SK-N-SH (cell line): ENCODE results near the gene ZNF217. TPM values are rescaled to one million over a fixed set of nuclear protein-coding genes. Genes with fewer than 3 reads are reported as not detected.
"Not testable (repeated sequence)": the region's sequence is repeated elsewhere in the genome, so short reads cannot be mapped to it uniquely, and the experiment has no call there.

Experiments used
- CTCF ChIA-PET: fragments of 300-600, 350-600 bp; formaldehyde crosslinking; extraction: SDS; loops from one replicate; lab custom pipeline; 2021; lab: Yijun Ruan, JAX
- POLR2A ChIA-PET: fragments of 350-600 bp; sonication (Branson Sonifier 250); formaldehyde crosslinking; extraction: SDS; loops from one replicate; lab custom pipeline; 2020; ENCODE audit warnings: antibody characterized with exemption, inconsistent platforms; lab: Yijun Ruan, JAX
- DNase-seq: peaks from one replicate; pipeline ENCODE4 v3.0.0; 2012
- H2AFZ ChIP-seq: fragments of 200-600 bp; sonication (generic); 2 replicates; pipeline ENCODE4 v1.8.1; 2016; ENCODE audit warnings: antibody characterized with exemption, mild to moderate bottlenecking, low read depth
- H3F3A ChIP-seq: fragments of 200-600 bp; sonication (generic); replicated peaks from 2 replicates; pipeline ENCODE3; 2016; ENCODE audit warnings: antibody characterized with exemption, mild to moderate bottlenecking; ENCODE audit not compliant: insufficient read depth
- H3K27ac ChIP-seq, 2 experiments: fragments of 200-500 bp in 1 of 2; fragments of 200-600 bp in 1 of 2; sonication (Bioruptor generic) in 1 of 2; sonication (generic), shearing (Covaris generic) in 1 of 2; 2 replicates each; pipeline versions ENCODE4 v1.5.1 to v1.6.1; 2014 to 2016; ENCODE audit warnings: low read depth in 2 of 2, inconsistent platforms in 1 of 2, low read length in 1 of 2, mild to moderate bottlenecking in 1 of 2, mixed read lengths in 1 of 2
- H3K27me3 ChIP-seq: fragments of 200-600 bp; sonication (generic), shearing (Covaris generic); 2 replicates; pipeline ENCODE4 v1.6.1; 2016; ENCODE audit warnings: mixed run types; ENCODE audit not compliant: insufficient read depth
- H3K36me3 ChIP-seq, 2 experiments: fragments of 200-500 bp in 1 of 2; fragments of 200-600 bp in 1 of 2; sonication (Bioruptor generic) in 1 of 2; sonication (generic) in 1 of 2; replicated peaks in 1 of 2; 2 replicates each; pipeline versions ENCODE3 to v1.5.1; 2014 to 2016; ENCODE audit warnings: low read length in 1 of 2, mild to moderate bottlenecking in 1 of 2; ENCODE audit not compliant: insufficient read depth in 2 of 2, control insufficient read depth in 1 of 2
- H3K4me1 ChIP-seq, 2 experiments: fragments of 200-500 bp in 1 of 2; fragments of 200-600 bp in 1 of 2; sonication (Bioruptor generic) in 1 of 2; sonication (generic), shearing (Covaris generic) in 1 of 2; 2 replicates each; pipeline versions ENCODE4 v1.5.1 to v1.6.1; 2014 to 2016; ENCODE audit warnings: low read depth in 1 of 2, low read length in 1 of 2, mixed run types in 1 of 2; ENCODE audit not compliant: insufficient read depth in 2 of 2, control insufficient read depth in 1 of 2
- H3K4me2 ChIP-seq: fragments of 200-600 bp; sonication (generic), shearing (Covaris generic); 2 replicates; pipeline ENCODE4 v1.6.1; 2017; ENCODE audit warnings: mixed run types
- H3K4me3 ChIP-seq, 2 experiments: fragments of 200-500 bp in 1 of 2; fragments of 200-600 bp in 1 of 2; sonication (Bioruptor generic) in 1 of 2; sonication (generic), shearing (Covaris generic) in 1 of 2; 2 replicates each; pipeline versions ENCODE4 v1.5.1 to v1.8.1; 2014 to 2016; ENCODE audit warnings: low read depth in 2 of 2, inconsistent platforms in 1 of 2, low read length in 1 of 2, mild to moderate bottlenecking in 1 of 2, mixed read lengths in 1 of 2, moderate library complexity in 1 of 2
- H3K79me2 ChIP-seq: fragments of 200-600 bp; sonication (generic); 2 replicates; pipeline ENCODE4 v1.8.1; 2017; ENCODE audit warnings: mild to moderate bottlenecking; ENCODE audit not compliant: insufficient read depth
- H3K9ac ChIP-seq: fragments of 200-600 bp; sonication (generic); 2 replicates; pipeline ENCODE4 v1.6.1; 2017; ENCODE audit warnings: mixed run types
- H3K9me2 ChIP-seq: fragments of 200-600 bp; sonication (generic); 2 replicates; pipeline ENCODE4 v1.6.1; 2017; ENCODE audit warnings: mixed run types
- H3K9me3 ChIP-seq: fragments of 200-600 bp; sonication (generic); 2 replicates; pipeline ENCODE4 v1.6.1; 2017; ENCODE audit warnings: mixed run types, mild to moderate bottlenecking, moderate library complexity
- H4K20me1 ChIP-seq: fragments of 200-600 bp; sonication (generic); 2 replicates; pipeline ENCODE4 v1.6.1; 2017; ENCODE audit warnings: mild to moderate bottlenecking, mixed run types; ENCODE audit not compliant: insufficient read depth
- FOXM1 ChIP-seq: IDR thresholded peaks from 2 replicates; pipeline ENCODE4 v1.4.0; 2012; ENCODE audit warnings: low read depth, mild to moderate bottlenecking
- JUND ChIP-seq: IDR thresholded peaks from 2 replicates; pipeline ENCODE4 v1.4.0; 2012
- MEF2A ChIP-seq: IDR thresholded peaks from 2 replicates; pipeline ENCODE4 v1.4.0; 2012; ENCODE audit warnings: low read depth, borderline replicate concordance
- MXI1 ChIP-seq: IDR thresholded peaks from 2 replicates; pipeline ENCODE4 v1.6.1; 2012; ENCODE audit warnings: mild to moderate bottlenecking, low read depth, low read length, improper control_type of control experiment
- NRF1 ChIP-seq: IDR thresholded peaks from 2 replicates; pipeline ENCODE4 v1.6.1; 2012; ENCODE audit warnings: low read depth, mild to moderate bottlenecking, low read length
- RXRA ChIP-seq: IDR thresholded peaks from 2 replicates; pipeline ENCODE4 v1.4.0; 2012; ENCODE audit warnings: low read depth, mild to moderate bottlenecking, borderline replicate concordance
- SIN3A ChIP-seq: IDR thresholded peaks from 2 replicates; pipeline ENCODE4 v1.6.1; 2012; ENCODE audit warnings: low read depth, mild to moderate bottlenecking, low read length, moderate library complexity, borderline replicate concordance
- SMC3 ChIP-seq: IDR thresholded peaks from 2 replicates; pipeline ENCODE4 v1.6.1; 2012; ENCODE audit warnings: low read depth, low read length, improper control_type of control experiment
- WGBS: methylation state at CpG from one replicate; pipeline ENCODE4 v1.1.6; 2017; ENCODE audit warnings: low lambda C conversion rate; 5-methylcytosine and 5-hydroxymethylcytosine counted together
- polyA plus RNA-seq, 3 experiments: library from polyadenylated mRNA; depleted of rRNA; stranded (reverse); fragments of >200 nt; gene quantifications; 2 replicates each; pipeline ENCODE4 v1.2.3, GENCODE V29; 2012

Gene ZNF217
- polyA plus RNA-seq, 1 of the 3 experiments (the other 2 are of a cell fraction): 6.9 TPM

- Histone ChIP-seq H3K9ac (no peak overlapping the region), H3K4me1 (peaks cover 17 to 32% of the 10 kb centered on the region in 2 experiments), H3K79me2 (no peaks in the 10 kb centered on the region)
- TF ChIP-seq SMC3: no peak
- TF ChIP-seq MEF2A: no peak
- TF ChIP-seq NRF1: no peak
- TF ChIP-seq, all 33 proteins: peak for 0
- H3K27me3 ChIP-seq: no peaks in the 10 kb centered on the region
- no peak overlapping the region for H2AFZ ChIP-seq
- H3K36me3 ChIP-seq: no peaks in the 10 kb centered on the region
- WGBS: 93% methylated on average over 10 of the region's 10 CpGs
- H3K4me2 ChIP-seq: no peak overlapping the region
- no peaks in the 10 kb centered on the region for H4K20me1 ChIP-seq
- ChIA-PET POLR2A (no interaction called here), CTCF (no interaction called here)
- H3K9me3 ChIP-seq: no peaks in the 10 kb centered on the region
- H3K9me2 ChIP-seq: no peaks in the 10 kb centered on the region
- DNase-seq: no peak
- H3K27ac ChIP-seq: no peak overlapping the region
- H3K4me3 ChIP-seq: no peak overlapping the region
- peaks cover 43% of the 10 kb centered on the region for H3F3A ChIP-seq
Observed at GRCh38 chr20:53617791-53618489, 24.3 kb upstream of the ZNF217 start.

- peaks cover 4 to 18% of the 10 kb centered on the region in 2 experiments; a peak in 2 of 4 replicates for H3K4me1 ChIP-seq
- POLR2A ChIA-PET, H3K9me2 ChIP-seq, CTCF ChIA-PET, H4K20me1 ChIP-seq, H3K9ac ChIP-seq, H3K4me2 ChIP-seq, H3K4me3 ChIP-seq, H3K36me3 ChIP-seq, H3K27me3 ChIP-seq, H3K27ac ChIP-seq, H2AFZ ChIP-seq, H3K79me2 ChIP-seq, DNase-seq, H3K9me3 ChIP-seq: not testable (repeated sequence)
- peaks cover 32% of the 10 kb centered on the region for H3F3A ChIP-seq
- WGBS: 95% methylated on average over 6 of the region's 6 CpGs
Observed at GRCh38 chr20:53616489-53616888, 22.9 kb upstream of the ZNF217 start.

- Histone ChIP-seq H3K9ac (peak overlapping the region; percentile 39; the same call in 1 of the 2 replicates), H3K4me1 (peaks cover 7 to 22% of the 10 kb centered on the region in 2 experiments), H3K4me2 (no peak overlapping the region), H3K36me3 (no peaks in the 10 kb centered on the region), H2AFZ (peak overlapping the region; percentile 73), H3K4me3 (no peak overlapping the region), H3K27ac (peak overlapping the region; percentile 30 to 97; a peak in 3 of 4 replicates), H3K9me3 (no peaks in the 10 kb centered on the region), H3K27me3 (no peaks in the 10 kb centered on the region), H3K9me2 (no peaks in the 10 kb centered on the region), H4K20me1 (no peaks in the 10 kb centered on the region), H3K79me2 (no peaks in the 10 kb centered on the region), H3F3A (peaks cover 22% of the 10 kb centered on the region)
- ChIA-PET CTCF (interaction anchor here (0.8 to 2.4 kb wide), 3 partner anchors 141 to 302 kb away, joined by 3 to 10 read pairs (median 3); no protein-coding TSS in a partner anchor), POLR2A (no interaction called here)
- TF ChIP-seq JUND (no peak), SIN3A (no peak), RXRA (no peak), MXI1 (no peak), MEF2A (0 out of 2 replicates have a peak, but pooled peaks have one; percentile 9), SMC3 (no peak), FOXM1 (no peak)
- DNase-seq: no peak
Observed at GRCh38 chr20:53613748-53614147, 20.1 kb upstream of the ZNF217 start.

- Histone ChIP-seq H3K4me1 (peaks cover 7 to 22% of the 10 kb centered on the region in 2 experiments), H3K9ac (peak overlapping the region; percentile 69; the same call in 1 of the 2 replicates), H3K27ac (peak overlapping the region in 1 of 2 experiments; percentile 97; a peak in 2 of 4 replicates), H3F3A (peaks cover 22% of the 10 kb centered on the region), H3K4me2 (peak overlapping the region; percentile 58)
- H3K27me3 ChIP-seq, H3K4me3 ChIP-seq, H4K20me1 ChIP-seq, H2AFZ ChIP-seq, H3K9me3 ChIP-seq, H3K36me3 ChIP-seq, H3K9me2 ChIP-seq, H3K79me2 ChIP-seq, DNase-seq: not testable (repeated sequence)
- ChIA-PET POLR2A (interaction anchor here (0.7 kb wide), 1 partner anchor 304 kb away, joined by 5 read pairs; no protein-coding TSS in a partner anchor), CTCF (interaction anchor here (1.7 to 2.2 kb wide), 2 partner anchors 9 to 18 kb away, joined by 3 to 6 read pairs; partner anchors contain the start of gene ZNF217)
- WGBS: 94% methylated on average over 8 of the region's 8 CpGs
Observed at GRCh38 chr20:53612289-53612688, 18.6 kb upstream of the ZNF217 start.
